Neutrophil (primary cell): ENCODE measurements around the gene SGF29.

Experiments used
- H3K27ac ChIP-seq: fragments of 200-600 bp; sonication (generic); 2 replicates; pipeline ENCODE4 v1.5.1; 2016; ENCODE audit warnings: mild to moderate bottlenecking, moderate library complexity
- H3K27me3 ChIP-seq: fragments of 200-600 bp; sonication (generic); 2 replicates; pipeline ENCODE4 v1.6.0; 2016; ENCODE audit warnings: mild to moderate bottlenecking
- H3K36me3 ChIP-seq: fragments of 200-600 bp; sonication (generic); 2 replicates; pipeline ENCODE4 v1.5.1; 2017
- H3K4me1 ChIP-seq, 2 experiments: fragments of 200-600 bp in 1 of 2; sonication (generic) in 1 of 2; 1 replicate in 1 of 2; 2 replicates in 1 of 2; pipeline versions ENCODE4 v1.5.1 to v1.6.1; 2013 to 2016; ENCODE audit warnings: low read depth in 1 of 2, low read length in 1 of 2, mild to moderate bottlenecking in 1 of 2, moderate library complexity in 1 of 2; ENCODE audit not compliant: control insufficient read depth in 1 of 2, insufficient read depth in 1 of 2
- H3K4me3 ChIP-seq, 2 experiments: fragments of 200-600 bp in 1 of 2; sonication (generic) in 1 of 2; 1 replicate in 1 of 2; 2 replicates in 1 of 2; pipeline ENCODE4 v1.5.1; 2013 to 2016; ENCODE audit warnings: low read depth in 1 of 2, low read length in 1 of 2, mild to moderate bottlenecking in 1 of 2, moderate library complexity in 1 of 2
- H3K9me3 ChIP-seq: fragments of 200-600 bp; sonication (generic); 2 replicates; pipeline ENCODE4 v1.5.1; 2016
- CTCF ChIP-seq: fragments of 200-600 bp; sonication (generic); IDR thresholded peaks from 2 replicates; pipeline ENCODE4 v1.5.1; 2016; ENCODE audit warnings: antibody characterized with exemption

Gene SGF29

DNA sequence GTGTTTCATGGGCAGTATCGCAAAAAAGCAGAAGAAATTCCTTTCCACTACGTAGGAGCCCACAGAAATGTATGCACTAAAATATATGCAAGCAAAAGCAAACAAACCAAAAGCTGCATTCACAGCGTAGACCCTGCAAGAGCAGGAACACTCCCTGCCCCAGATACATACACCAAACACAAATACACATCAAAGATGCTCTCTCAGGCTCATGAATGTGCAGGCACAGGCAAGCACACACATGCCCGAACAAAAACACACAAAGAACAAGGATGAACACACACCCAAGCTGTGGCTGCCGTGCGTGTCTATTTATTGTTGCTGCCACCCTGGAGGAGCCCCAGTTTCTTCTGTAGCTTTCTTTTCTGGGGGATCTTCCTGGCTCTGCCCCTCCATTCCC is 16.6 kb upstream of the SGF29 start:
- H3K4me1 ChIP-seq: peaks cover 21 to 28% of the 10 kb centered on the region in 2 experiments
- TF ChIP-seq CTCF: no peak

GRCh38 chr16:28537964-28538732 is 15.6 kb upstream of the SGF29 start:
- peaks cover 30 to 35% of the 10 kb centered on the region in 2 experiments for H3K4me1 ChIP-seq
- H3K9me3 ChIP-seq: no peaks in the 10 kb centered on the region
- no peak overlapping the region for H3K4me3 ChIP-seq
- TF ChIP-seq CTCF: no peak
- H3K27me3 ChIP-seq: no peaks in the 10 kb centered on the region
- H3K36me3 ChIP-seq: no peaks in the 10 kb centered on the region
- H3K27ac ChIP-seq: no peak overlapping the region

More for the DNA sequence above, 16.6 kb upstream of the SGF29 start:
- H3K4me3 ChIP-seq: no peak overlapping the region
- no peaks in the 10 kb centered on the region for H3K9me3 ChIP-seq
- no peaks in the 10 kb centered on the region for H3K27me3 ChIP-seq
- H3K36me3 ChIP-seq: no peaks in the 10 kb centered on the region
- H3K27ac ChIP-seq: no peak overlapping the region

DNA sequence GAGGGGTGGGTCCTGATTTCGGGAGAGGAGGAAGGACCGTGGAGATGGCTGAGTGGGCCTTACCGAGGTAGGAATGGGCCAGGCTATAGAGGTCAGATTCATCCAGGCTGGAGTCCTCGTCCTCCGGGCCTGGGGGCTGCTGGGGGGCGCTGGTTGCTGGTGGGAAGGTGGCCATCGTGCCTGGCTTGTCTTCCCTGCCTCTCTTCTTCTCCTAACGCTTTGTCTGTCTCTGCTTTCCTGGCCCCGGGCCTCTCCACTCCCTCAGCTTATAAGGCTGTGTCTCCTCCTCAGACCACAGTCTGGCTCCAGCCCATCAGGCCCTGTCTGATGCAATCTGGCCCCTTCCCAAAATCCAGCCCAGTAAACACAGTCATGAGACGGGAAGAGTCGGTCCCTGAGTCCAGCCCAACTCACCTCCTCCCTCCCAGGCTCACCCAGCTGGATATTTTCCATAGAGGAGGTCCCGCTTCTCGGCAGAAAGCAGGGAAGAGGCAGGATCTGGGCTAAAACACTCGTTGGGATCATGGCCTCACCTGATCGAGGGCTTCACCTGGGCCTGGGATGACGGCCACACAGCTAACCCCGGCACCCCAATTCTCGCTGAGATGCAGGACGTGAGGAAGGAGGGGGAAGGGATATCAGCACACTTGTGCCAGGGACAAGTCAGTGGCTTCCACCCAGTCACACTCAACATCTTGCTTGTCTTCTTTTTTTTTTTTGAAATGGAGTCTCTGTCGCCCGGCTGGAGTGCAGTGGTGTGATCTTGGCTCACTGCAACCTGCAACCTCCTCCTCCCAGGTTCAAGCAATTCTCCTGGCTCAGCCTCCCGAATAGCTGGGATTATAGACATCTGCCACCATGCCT is 14.8 kb upstream of the SGF29 start, which contains the start of gene NUPR1:
TSS of gene NUPR1 (minus strand) at position 242 of the 864 bp plus-strand sequence. CDS start at position 175, 67 bp downstream.
- Histone ChIP-seq H3K27me3 (no peaks in the 10 kb centered on the region), H3K27ac (no peak within 1 kb of the TSS), H3K9me3 (no peaks in the 10 kb centered on the region), H3K36me3 (no peaks in the 10 kb centered on the region), H3K4me3 (no peak within 1 kb of the TSS), H3K4me1 (peaks cover 31 to 35% of the 10 kb centered on the region in 2 experiments)
- no peak for TF ChIP-seq CTCF

DNA sequence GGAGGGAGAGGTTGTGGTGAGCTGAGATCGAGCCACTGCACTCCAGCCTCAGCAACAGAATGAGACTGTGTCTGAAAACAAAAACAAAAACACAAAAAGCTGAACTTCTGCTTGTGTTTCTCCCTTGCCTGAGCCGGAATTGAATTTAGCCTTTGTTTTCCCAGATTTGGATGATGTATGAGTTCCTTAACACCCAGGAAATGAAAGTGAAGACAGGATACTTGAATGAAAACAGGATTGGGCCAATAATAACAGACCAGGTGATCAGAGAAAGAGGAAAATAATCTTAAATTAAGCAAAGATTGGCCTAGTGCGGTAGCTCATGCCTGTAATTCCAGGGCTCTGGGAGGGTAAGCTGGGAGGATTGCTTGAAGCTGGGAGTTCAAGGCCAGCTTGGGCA is 13.4 kb upstream of the SGF29 start:
- Histone ChIP-seq H3K9me3 (no peaks in the 10 kb centered on the region), H3K27ac (no peak overlapping the region), H3K36me3 (no peaks in the 10 kb centered on the region), H3K27me3 (no peaks in the 10 kb centered on the region), H3K4me3 (no peak overlapping the region), H3K4me1 (peaks cover 18 to 32% of the 10 kb centered on the region in 2 experiments)
- TF ChIP-seq CTCF: no peak

GRCh38 chr16:28542646-28543045 is 11.1 kb upstream of the SGF29 start:
- Histone ChIP-seq H3K4me1 (peaks cover 22 to 32% of the 10 kb centered on the region in 2 experiments), H3K4me3 (peak overlapping the region; percentile 28 to 49), H3K36me3 (no peaks in the 10 kb centered on the region), H3K9me3 (no peaks in the 10 kb centered on the region), H3K27ac (peak overlapping the region; percentile 83), H3K27me3 (no peaks in the 10 kb centered on the region)
- no peak for TF ChIP-seq CTCF
